ENCODE measurements around the gene SORCS3. TPM values are rescaled to one million over a fixed set of nuclear protein-coding genes. Genes with fewer than 3 reads are reported as not detected.

SORCS3 gene
- total RNA-seq, 1 experiment from 2014 or later, result 0.94 TPM

- ATAC-seq, result no peak
- POLR2A ChIA-PET, result no interaction called here
- no peaks in the 10 kb centered on the region for H3K27me3 Mint-ChIP-seq (ENCODE audit: low read depth)
These were observed 263.7 kb downstream of the SORCS3 start for GRCh38 chr10:104904753-104905323.

More at GRCh38 chr10:104904753-104905323, 263.7 kb downstream of the SORCS3 start:
- CTCF ChIA-PET, result no interaction called here
- peaks cover 16% of the 10 kb centered on the region for H3K4me1 Mint-ChIP-seq
- no peak overlapping the region for H3K27ac Mint-ChIP-seq
- TF ChIP-seq, protein P1, sequence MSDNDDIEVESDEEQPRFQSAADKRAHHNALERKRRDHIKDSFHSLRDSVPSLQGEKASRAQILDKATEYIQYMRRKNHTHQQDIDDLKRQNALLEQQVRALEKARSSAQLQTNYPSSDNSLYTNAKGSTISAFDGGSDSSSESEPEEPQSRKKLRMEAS (CRISPR knock-in tag; IDR thresholded peaks at IDR 0.05), result no peak
- TF ChIP-seq HMGA2 (CRISPR knock-in tag; IDR thresholded peaks at IDR 0.05), result no peak
- TF ChIP-seq AR (CRISPR knock-in tag; IDR thresholded peaks at IDR 0.05), result no peak
- no peak for TF ChIP-seq SP1 (CRISPR knock-in tag; conservative IDR thresholded peaks at IDR 0.05)
- no peak for TF ChIP-seq NR2C2 (CRISPR knock-in tag; IDR thresholded peaks at IDR 0.05)
- no peak for TF ChIP-seq ZNF532 (CRISPR knock-in tag; IDR thresholded peaks at IDR 0.05; ENCODE audit: borderline replicate concordance)
- no peak for TF ChIP-seq SMAD3 (CRISPR knock-in tag; IDR thresholded peaks at IDR 0.05; ENCODE audit: borderline replicate concordance)
- no peak for TF ChIP-seq ATF1 (CRISPR knock-in tag; IDR thresholded peaks at IDR 0.05)
- no peak for TF ChIP-seq STAT6 (CRISPR knock-in tag; conservative IDR thresholded peaks at IDR 0.05; ENCODE audit: low read depth)
- TF ChIP-seq ZNF219 (CRISPR knock-in tag; IDR thresholded peaks at IDR 0.05; ENCODE audit: borderline replicate concordance), result no peak
- TF ChIP-seq, protein P2, sequence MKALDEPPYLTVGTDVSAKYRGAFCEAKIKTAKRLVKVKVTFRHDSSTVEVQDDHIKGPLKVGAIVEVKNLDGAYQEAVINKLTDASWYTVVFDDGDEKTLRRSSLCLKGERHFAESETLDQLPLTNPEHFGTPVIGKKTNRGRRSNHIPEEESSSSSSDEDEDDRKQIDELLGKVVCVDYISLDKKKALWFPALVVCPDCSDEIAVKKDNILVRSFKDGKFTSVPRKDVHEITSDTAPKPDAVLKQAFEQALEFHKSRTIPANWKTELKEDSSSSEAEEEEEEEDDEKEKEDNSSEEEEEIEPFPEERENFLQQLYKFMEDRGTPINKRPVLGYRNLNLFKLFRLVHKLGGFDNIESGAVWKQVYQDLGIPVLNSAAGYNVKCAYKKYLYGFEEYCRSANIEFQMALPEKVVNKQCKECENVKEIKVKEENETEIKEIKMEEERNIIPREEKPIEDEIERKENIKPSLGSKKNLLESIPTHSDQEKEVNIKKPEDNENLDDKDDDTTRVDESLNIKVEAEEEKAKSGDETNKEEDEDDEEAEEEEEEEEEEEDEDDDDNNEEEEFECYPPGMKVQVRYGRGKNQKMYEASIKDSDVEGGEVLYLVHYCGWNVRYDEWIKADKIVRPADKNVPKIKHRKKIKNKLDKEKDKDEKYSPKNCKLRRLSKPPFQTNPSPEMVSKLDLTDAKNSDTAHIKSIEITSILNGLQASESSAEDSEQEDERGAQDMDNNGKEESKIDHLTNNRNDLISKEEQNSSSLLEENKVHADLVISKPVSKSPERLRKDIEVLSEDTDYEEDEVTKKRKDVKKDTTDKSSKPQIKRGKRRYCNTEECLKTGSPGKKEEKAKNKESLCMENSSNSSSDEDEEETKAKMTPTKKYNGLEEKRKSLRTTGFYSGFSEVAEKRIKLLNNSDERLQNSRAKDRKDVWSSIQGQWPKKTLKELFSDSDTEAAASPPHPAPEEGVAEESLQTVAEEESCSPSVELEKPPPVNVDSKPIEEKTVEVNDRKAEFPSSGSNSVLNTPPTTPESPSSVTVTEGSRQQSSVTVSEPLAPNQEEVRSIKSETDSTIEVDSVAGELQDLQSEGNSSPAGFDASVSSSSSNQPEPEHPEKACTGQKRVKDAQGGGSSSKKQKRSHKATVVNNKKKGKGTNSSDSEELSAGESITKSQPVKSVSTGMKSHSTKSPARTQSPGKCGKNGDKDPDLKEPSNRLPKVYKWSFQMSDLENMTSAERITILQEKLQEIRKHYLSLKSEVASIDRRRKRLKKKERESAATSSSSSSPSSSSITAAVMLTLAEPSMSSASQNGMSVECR (CRISPR knock-in tag; IDR thresholded peaks at IDR 0.05; ENCODE audit: borderline replicate concordance), result no peak
- TF ChIP-seq, protein P3, sequence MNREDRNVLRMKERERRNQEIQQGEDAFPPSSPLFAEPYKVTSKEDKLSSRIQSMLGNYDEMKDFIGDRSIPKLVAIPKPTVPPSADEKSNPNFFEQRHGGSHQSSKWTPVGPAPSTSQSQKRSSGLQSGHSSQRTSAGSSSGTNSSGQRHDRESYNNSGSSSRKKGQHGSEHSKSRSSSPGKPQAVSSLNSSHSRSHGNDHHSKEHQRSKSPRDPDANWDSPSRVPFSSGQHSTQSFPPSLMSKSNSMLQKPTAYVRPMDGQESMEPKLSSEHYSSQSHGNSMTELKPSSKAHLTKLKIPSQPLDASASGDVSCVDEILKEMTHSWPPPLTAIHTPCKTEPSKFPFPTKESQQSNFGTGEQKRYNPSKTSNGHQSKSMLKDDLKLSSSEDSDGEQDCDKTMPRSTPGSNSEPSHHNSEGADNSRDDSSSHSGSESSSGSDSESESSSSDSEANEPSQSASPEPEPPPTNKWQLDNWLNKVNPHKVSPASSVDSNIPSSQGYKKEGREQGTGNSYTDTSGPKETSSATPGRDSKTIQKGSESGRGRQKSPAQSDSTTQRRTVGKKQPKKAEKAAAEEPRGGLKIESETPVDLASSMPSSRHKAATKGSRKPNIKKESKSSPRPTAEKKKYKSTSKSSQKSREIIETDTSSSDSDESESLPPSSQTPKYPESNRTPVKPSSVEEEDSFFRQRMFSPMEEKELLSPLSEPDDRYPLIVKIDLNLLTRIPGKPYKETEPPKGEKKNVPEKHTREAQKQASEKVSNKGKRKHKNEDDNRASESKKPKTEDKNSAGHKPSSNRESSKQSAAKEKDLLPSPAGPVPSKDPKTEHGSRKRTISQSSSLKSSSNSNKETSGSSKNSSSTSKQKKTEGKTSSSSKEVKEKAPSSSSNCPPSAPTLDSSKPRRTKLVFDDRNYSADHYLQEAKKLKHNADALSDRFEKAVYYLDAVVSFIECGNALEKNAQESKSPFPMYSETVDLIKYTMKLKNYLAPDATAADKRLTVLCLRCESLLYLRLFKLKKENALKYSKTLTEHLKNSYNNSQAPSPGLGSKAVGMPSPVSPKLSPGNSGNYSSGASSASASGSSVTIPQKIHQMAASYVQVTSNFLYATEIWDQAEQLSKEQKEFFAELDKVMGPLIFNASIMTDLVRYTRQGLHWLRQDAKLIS (CRISPR knock-in tag; IDR thresholded peaks at IDR 0.05; ENCODE audit: borderline replicate concordance), result no peak
- TF ChIP-seq, protein P4, sequence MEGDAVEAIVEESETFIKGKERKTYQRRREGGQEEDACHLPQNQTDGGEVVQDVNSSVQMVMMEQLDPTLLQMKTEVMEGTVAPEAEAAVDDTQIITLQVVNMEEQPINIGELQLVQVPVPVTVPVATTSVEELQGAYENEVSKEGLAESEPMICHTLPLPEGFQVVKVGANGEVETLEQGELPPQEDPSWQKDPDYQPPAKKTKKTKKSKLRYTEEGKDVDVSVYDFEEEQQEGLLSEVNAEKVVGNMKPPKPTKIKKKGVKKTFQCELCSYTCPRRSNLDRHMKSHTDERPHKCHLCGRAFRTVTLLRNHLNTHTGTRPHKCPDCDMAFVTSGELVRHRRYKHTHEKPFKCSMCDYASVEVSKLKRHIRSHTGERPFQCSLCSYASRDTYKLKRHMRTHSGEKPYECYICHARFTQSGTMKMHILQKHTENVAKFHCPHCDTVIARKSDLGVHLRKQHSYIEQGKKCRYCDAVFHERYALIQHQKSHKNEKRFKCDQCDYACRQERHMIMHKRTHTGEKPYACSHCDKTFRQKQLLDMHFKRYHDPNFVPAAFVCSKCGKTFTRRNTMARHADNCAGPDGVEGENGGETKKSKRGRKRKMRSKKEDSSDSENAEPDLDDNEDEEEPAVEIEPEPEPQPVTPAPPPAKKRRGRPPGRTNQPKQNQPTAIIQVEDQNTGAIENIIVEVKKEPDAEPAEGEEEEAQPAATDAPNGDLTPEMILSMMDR (IDR thresholded peaks at IDR 0.05), result no peak
- no peak for TF ChIP-seq MXD4 (CRISPR knock-in tag; IDR thresholded peaks at IDR 0.05; ENCODE audit: borderline replicate concordance)
- H3K36me3 Mint-ChIP-seq, result no peaks in the 10 kb centered on the region
- H3K9me3 Mint-ChIP-seq, result no peaks in the 10 kb centered on the region
- no peak overlapping the region for H3K4me3 Mint-ChIP-seq
- DNase-seq (ENCODE audit: low spot score), result no peak

All from WTC11 (cell line).